COLO829 (cell line): ENCODE results near the gene COX7A2.

Experiments used
- DNase-seq: peaks from one replicate; pipeline ENCODE4 v3.0.0; 2012; ENCODE audit warnings: low spot score

The COX7A2 gene

GRCh38 chr6:75268121-75268987 lies 24.8 kb upstream of the COX7A2 start:
- no peak for DNase-seq

GRCh38 chr6:75267461-75267860 lies 23.9 kb upstream of the COX7A2 start:
- DNase-seq = no peak

- DNase-seq = peak; percentile 44
These were observed 23.2 kb upstream of the COX7A2 start for GRCh38 chr6:75266716-75267291.

- no peak for DNase-seq
These were observed 19.8 kb upstream of the COX7A2 start for GRCh38 chr6:75263401-75263750.

GRCh38 chr6:75262716-75263400 lies 19.3 kb upstream of the COX7A2 start:
- no peak for DNase-seq

- DNase-seq = no peak
These were observed 17.7 kb upstream of the COX7A2 start for GRCh38 chr6:75261299-75261698.

- no peak for DNase-seq
These were observed 13.9 kb upstream of the COX7A2 start for GRCh38 chr6:75257343-75258087.

- DNase-seq = no peak
These were observed 7.0 kb upstream of the COX7A2 start for GRCh38 chr6:75250552-75250951.

- no peak for DNase-seq
These were observed 6.2 kb upstream of the COX7A2 start for GRCh38 chr6:75249837-75250236.

GRCh38 chr6:75246386-75246785 lies 2.8 kb upstream of the COX7A2 start:
- peak; percentile 18 for DNase-seq

GRCh38 chr6:75244063-75244584 lies 523 bp upstream of the COX7A2 start:
- DNase-seq = no peak

- DNase-seq = no peak
These were observed 7.0 kb downstream of the COX7A2 start for GRCh38 chr6:75236630-75237029.

- no peak for DNase-seq
These were observed 8.3 kb downstream of the COX7A2 start for GRCh38 chr6:75235271-75235670.

- no peak for DNase-seq
These were observed 9.3 kb downstream of the COX7A2 start for GRCh38 chr6:75234126-75234865.

GRCh38 chr6:75233092-75233615 lies 10.4 kb downstream of the COX7A2 start:
- no peak for DNase-seq

- peak; percentile 56 for DNase-seq
These were observed 12.9 kb downstream of the COX7A2 start for GRCh38 chr6:75230484-75231325.

GRCh38 chr6:75224303-75224926 lies 19.2 kb downstream of the COX7A2 start:
- no peak for DNase-seq

- no peak for DNase-seq
These were observed 20.2 kb downstream of the COX7A2 start for GRCh38 chr6:75223428-75223827.

GRCh38 chr6:75222261-75222660 lies 21.3 kb downstream of the COX7A2 start:
- no peak for DNase-seq

- no peak for DNase-seq
These were observed 22.5 kb downstream of the COX7A2 start for GRCh38 chr6:75221116-75221515.
